ENCODE data around the gene RYR2. TPM values are rescaled to one million over a fixed set of nuclear protein-coding genes. Genes with fewer than 3 reads are reported as not detected.

The RYR2 gene
- total RNA-seq, 1 experiment from 2014 or later, result 3.4 TPM

DNA sequence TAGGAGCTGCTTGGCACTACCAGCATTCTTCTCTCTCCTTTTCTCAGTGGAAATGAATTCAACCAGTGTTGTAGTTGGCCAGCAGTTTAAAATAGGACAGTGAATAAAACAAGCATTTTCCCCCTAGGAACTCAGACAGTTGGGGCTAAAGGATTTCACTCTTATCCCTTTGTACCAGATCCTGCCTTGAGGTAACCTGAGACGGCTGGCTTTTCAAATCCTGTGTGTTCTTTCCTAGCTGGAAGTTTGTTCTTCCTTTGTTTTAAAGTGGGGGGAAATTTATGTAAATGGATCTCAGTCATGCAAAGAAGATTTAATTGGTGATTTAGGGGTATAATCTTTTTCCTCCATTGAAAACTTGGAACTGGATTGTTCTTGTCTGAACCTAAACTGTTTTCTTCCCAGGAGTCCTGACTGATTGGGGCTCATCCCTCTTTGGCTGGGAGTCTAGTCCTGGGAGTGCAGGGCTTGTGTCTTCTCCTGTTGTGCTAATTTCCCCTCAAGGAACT lies 825.5 kb downstream of the RYR2 start:
- H3K4ac ChIP-seq (ENCODE audit: low read depth, low read length), result no peak overlapping the region
- no peak overlapping the region for H3K4me3 Mint-ChIP-seq
- H2BK5ac ChIP-seq (ENCODE audit: insufficient read length, low read length), result no peak overlapping the region
- no peak overlapping the region for H3K14ac ChIP-seq (ENCODE audit: insufficient read depth, low read length)
- H3K27me3 Mint-ChIP-seq (ENCODE audit: low read depth), result peaks cover 8% of the 10 kb centered on the region
- TF ChIP-seq, protein P1, sequence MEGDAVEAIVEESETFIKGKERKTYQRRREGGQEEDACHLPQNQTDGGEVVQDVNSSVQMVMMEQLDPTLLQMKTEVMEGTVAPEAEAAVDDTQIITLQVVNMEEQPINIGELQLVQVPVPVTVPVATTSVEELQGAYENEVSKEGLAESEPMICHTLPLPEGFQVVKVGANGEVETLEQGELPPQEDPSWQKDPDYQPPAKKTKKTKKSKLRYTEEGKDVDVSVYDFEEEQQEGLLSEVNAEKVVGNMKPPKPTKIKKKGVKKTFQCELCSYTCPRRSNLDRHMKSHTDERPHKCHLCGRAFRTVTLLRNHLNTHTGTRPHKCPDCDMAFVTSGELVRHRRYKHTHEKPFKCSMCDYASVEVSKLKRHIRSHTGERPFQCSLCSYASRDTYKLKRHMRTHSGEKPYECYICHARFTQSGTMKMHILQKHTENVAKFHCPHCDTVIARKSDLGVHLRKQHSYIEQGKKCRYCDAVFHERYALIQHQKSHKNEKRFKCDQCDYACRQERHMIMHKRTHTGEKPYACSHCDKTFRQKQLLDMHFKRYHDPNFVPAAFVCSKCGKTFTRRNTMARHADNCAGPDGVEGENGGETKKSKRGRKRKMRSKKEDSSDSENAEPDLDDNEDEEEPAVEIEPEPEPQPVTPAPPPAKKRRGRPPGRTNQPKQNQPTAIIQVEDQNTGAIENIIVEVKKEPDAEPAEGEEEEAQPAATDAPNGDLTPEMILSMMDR (conservative IDR thresholded peaks at IDR 0.05), result no peak
- H2AFZ ChIP-seq (ENCODE audit: low read length), result no peak overlapping the region
- peaks cover 2% of the 10 kb centered on the region for H4K20me1 ChIP-seq (ENCODE audit: control insufficient read depth, insufficient read depth, insufficient read length)
- no peak overlapping the region for H3K56ac ChIP-seq (ENCODE audit: insufficient read length, low read depth, low read length)
- H3K23ac ChIP-seq (ENCODE audit: insufficient read length, low read depth, low read length), result no peak overlapping the region
- no peak overlapping the region for H3K4me2 ChIP-seq (ENCODE audit: insufficient read depth, insufficient read length, low read length)
- no peaks in the 10 kb centered on the region for H3K79me1 ChIP-seq (ENCODE audit: insufficient read depth, low read depth, low read length, poor library complexity, severe bottlenecking)
- DNase-seq, result no peak
- H3K9me3 ChIP-seq (ENCODE audit: control insufficient read depth, low read depth, low read length), result no peaks in the 10 kb centered on the region
- no peaks in the 10 kb centered on the region for H3K27me3 ChIP-seq (ENCODE audit: insufficient read depth, low read length)
- H3K27ac ChIP-seq (ENCODE audit: insufficient read length, low read depth, low read length), result no peak overlapping the region
- H4K91ac ChIP-seq (ENCODE audit: insufficient read length, low read depth, low read length), result no peak overlapping the region
- peaks cover 7% of the 10 kb centered on the region for H3K4me1 ChIP-seq (ENCODE audit: insufficient read depth, low read length)
- no peak overlapping the region for H3T11ph ChIP-seq (ENCODE audit: low read length)
- no peak overlapping the region for H2BK20ac ChIP-seq (ENCODE audit: low read depth, low read length, poor library complexity, severe bottlenecking)
- peaks cover 23 to 25% of the 10 kb centered on the region in 2 experiments for H3K4me1 Mint-ChIP-seq
- H4K5ac ChIP-seq (ENCODE audit: insufficient read length, low read depth, low read length), result no peak overlapping the region
- H2BK120ac ChIP-seq (ENCODE audit: low read depth, low read length, poor library complexity, severe bottlenecking), result no peak overlapping the region
- H3K9me3 Mint-ChIP-seq, result no peaks in the 10 kb centered on the region; a peak in 1 of 5 replicates
- H3K9ac ChIP-seq (ENCODE audit: extremely low read depth, insufficient read length, low read length), result no peak overlapping the region
- H3K23me2 ChIP-seq (ENCODE audit: insufficient read length, low read depth, low read length, poor library complexity, severe bottlenecking), result no peaks in the 10 kb centered on the region
- H2BK12ac ChIP-seq (ENCODE audit: insufficient read length, low read depth, low read length), result no peak overlapping the region
- H2AK5ac ChIP-seq (ENCODE audit: insufficient read length, low read length), result no peak overlapping the region
- peak overlapping the region in 2 of 3 experiments; percentile 40 to 81; a peak in 4 of 7 replicates for H3K27ac Mint-ChIP-seq
- no peaks in the 10 kb centered on the region for H3K79me2 ChIP-seq (ENCODE audit: insufficient read depth, low read length)
- WGBS (ENCODE audit: extremely low coverage, insufficient read length, low lambda C conversion rate), result no CpG with 5 or more reads among the region's 1 CpG
- H3K36me3 Mint-ChIP-seq (ENCODE audit: insufficient read depth in 1 of 3, low read depth in 3 of 3), result peaks cover 0 to 3% (median 2%) of the 10 kb centered on the region in 3 experiments; a peak in 1 of 7 replicates
- no peak overlapping the region for H4K8ac ChIP-seq (replicated peaks; ENCODE audit: insufficient read length, low read depth, low read length)
- H3K18ac ChIP-seq (ENCODE audit: insufficient read length, low read depth, low read length), result no peak overlapping the region
- H2BK15ac ChIP-seq (ENCODE audit: low read depth, low read length), result no peak overlapping the region
